ENCODE data around the gene PAK4. TPM values are rescaled to one million over a fixed set of nuclear protein-coding genes. Genes with fewer than 3 reads are reported as not detected.

Gene PAK4
- total and polyA plus RNA-seq, 9 of the 15 experiments (the other 6 are each of a cell fraction or from before 2014, with no cell fraction given): 0.21 to 33.5 (median 5.8) TPM

DNA sequence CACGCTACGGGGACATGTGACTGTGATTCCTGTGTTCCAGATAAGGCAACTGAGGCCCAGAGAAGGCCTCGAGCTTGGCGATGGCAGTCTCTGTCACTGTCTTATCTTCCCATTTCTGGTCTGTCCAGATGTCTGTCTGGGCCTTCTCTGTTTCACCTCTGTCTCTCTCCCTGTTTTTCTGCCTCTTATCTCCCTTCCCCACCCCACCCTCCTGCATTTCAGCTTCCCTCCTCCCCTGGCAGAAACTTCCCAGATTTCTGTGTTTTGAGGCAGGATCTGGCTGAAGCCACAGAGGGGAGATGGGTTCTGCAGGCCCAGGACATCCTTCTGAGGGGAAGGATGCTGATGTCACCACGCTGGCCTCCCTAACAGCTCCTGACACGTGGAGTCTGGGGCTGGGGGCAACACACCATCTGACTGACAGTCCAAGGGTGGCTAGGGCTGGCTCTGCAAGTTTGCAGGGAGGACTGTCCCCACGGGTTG lies 14.4 kb downstream of the PAK4 start (continued):
- TF ChIP-seq HEY1 (CRISPR knock-in tag; IDR thresholded peaks at IDR 0.05; ENCODE audit: borderline replicate concordance) (no peak), RBM17 (IDR thresholded peaks at IDR 0.05; ENCODE audit: borderline replicate concordance, low read depth, low read length) (no peak), NCOA1 (IDR thresholded peaks at IDR 0.05; ENCODE audit: low read depth) (no peak), RBM39 (optimal IDR thresholded peaks at IDR 0.05; ENCODE audit: low read depth, low read length) (peak; percentile 58), GABPB1 (CRISPR knock-in tag; IDR thresholded peaks at IDR 0.05) (no peak), HNRNPL (IDR thresholded peaks at IDR 0.05; ENCODE audit: low read depth, low read length) (no peak), ARHGAP35 (IDR thresholded peaks at IDR 0.05; ENCODE audit: partially characterized antibody) (no peak), PHB (CRISPR knock-in tag; IDR thresholded peaks at IDR 0.05) (no peak), NRF1 (conservative IDR thresholded peaks at IDR 0.05 in 1 of 2, IDR thresholded peaks at IDR 0.05 in 1 of 2) (no peak), TCF3 (CRISPR knock-in tag; IDR thresholded peaks at IDR 0.05) (peak; percentile 69), ZBTB7A (IDR thresholded peaks at IDR 0.05; ENCODE audit: borderline replicate concordance, control insufficient read depth, low read depth, low read length) (no peak), MBD2 (IDR thresholded peaks at IDR 0.05; ENCODE audit: borderline replicate concordance, low read depth) (no peak), ZNF586 (CRISPR knock-in tag; conservative IDR thresholded peaks at IDR 0.05) (no peak), SMAD4 (CRISPR knock-in tag; conservative IDR thresholded peaks at IDR 0.05) (peak; percentile 84), RFX5 (IDR thresholded peaks at IDR 0.05; ENCODE audit: low read depth, low read length) (no peak), PURB (CRISPR knock-in tag; IDR thresholded peaks at IDR 0.05; ENCODE audit: low read depth) (no peak), EP300 (IDR thresholded peaks at IDR 0.05; ENCODE audit: low read length) (0 out of 2 replicates have a peak, but pooled peaks have one; percentile 12), NONO (IDR thresholded peaks at IDR 0.05; ENCODE audit: low read depth in 2 of 2, low read length in 1 of 2) (no peak), CBFA2T2 (conservative IDR thresholded peaks at IDR 0.05) (peak; percentile 77), HDAC2 (IDR thresholded peaks at IDR 0.05) (no peak), SAP30 (IDR thresholded peaks at IDR 0.05; ENCODE audit: borderline replicate concordance, insufficient read depth, low read depth, low read length, poor library complexity, severe bottlenecking) (no peak)
- TF ChIP-seq, protein P1, sequence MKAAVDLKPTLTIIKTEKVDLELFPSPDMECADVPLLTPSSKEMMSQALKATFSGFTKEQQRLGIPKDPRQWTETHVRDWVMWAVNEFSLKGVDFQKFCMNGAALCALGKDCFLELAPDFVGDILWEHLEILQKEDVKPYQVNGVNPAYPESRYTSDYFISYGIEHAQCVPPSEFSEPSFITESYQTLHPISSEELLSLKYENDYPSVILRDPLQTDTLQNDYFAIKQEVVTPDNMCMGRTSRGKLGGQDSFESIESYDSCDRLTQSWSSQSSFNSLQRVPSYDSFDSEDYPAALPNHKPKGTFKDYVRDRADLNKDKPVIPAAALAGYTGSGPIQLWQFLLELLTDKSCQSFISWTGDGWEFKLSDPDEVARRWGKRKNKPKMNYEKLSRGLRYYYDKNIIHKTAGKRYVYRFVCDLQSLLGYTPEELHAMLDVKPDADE (conservative IDR thresholded peaks at IDR 0.05; ENCODE audit: control insufficient read depth, low read depth, low read length): no peak
- TF ChIP-seq, protein P2, sequence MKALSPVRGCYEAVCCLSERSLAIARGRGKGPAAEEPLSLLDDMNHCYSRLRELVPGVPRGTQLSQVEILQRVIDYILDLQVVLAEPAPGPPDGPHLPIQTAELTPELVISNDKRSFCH (CRISPR knock-in tag; IDR thresholded peaks at IDR 0.05): no peak
- TF ChIP-seq, protein P2 (tag; IDR thresholded peaks at IDR 0.05): no peak
- TF ChIP-seq, protein P3, sequence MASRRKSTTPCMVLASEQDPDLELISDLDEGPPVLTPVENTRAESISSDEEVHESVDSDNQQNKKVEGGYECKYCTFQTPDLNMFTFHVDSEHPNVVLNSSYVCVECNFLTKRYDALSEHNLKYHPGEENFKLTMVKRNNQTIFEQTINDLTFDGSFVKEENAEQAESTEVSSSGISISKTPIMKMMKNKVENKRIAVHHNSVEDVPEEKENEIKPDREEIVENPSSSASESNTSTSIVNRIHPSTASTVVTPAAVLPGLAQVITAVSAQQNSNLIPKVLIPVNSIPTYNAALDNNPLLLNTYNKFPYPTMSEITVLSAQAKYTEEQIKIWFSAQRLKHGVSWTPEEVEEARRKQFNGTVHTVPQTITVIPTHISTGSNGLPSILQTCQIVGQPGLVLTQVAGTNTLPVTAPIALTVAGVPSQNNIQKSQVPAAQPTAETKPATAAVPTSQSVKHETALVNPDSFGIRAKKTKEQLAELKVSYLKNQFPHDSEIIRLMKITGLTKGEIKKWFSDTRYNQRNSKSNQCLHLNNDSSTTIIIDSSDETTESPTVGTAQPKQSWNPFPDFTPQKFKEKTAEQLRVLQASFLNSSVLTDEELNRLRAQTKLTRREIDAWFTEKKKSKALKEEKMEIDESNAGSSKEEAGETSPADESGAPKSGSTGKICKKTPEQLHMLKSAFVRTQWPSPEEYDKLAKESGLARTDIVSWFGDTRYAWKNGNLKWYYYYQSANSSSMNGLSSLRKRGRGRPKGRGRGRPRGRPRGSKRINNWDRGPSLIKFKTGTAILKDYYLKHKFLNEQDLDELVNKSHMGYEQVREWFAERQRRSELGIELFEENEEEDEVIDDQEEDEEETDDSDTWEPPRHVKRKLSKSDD (conservative IDR thresholded peaks at IDR 0.05; ENCODE audit: low read length): no peak
- TF ChIP-seq, protein P4, sequence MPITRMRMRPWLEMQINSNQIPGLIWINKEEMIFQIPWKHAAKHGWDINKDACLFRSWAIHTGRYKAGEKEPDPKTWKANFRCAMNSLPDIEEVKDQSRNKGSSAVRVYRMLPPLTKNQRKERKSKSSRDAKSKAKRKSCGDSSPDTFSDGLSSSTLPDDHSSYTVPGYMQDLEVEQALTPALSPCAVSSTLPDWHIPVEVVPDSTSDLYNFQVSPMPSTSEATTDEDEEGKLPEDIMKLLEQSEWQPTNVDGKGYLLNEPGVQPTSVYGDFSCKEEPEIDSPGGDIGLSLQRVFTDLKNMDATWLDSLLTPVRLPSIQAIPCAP (CRISPR knock-in tag; IDR thresholded peaks at IDR 0.05; ENCODE audit: borderline replicate concordance): no peak
